ENCODE results near the gene INTS4. TPM values are rescaled to one million over a fixed set of nuclear protein-coding genes. Genes with fewer than 3 reads are reported as not detected.
A peak's percentile ranks its signal among the peaks of the same experiment; 100 is the strongest.

Gene INTS4
- total RNA-seq, 6 experiments from 2014 or later, result 8.3 to 19.0 (median 14.7) TPM

DNA sequence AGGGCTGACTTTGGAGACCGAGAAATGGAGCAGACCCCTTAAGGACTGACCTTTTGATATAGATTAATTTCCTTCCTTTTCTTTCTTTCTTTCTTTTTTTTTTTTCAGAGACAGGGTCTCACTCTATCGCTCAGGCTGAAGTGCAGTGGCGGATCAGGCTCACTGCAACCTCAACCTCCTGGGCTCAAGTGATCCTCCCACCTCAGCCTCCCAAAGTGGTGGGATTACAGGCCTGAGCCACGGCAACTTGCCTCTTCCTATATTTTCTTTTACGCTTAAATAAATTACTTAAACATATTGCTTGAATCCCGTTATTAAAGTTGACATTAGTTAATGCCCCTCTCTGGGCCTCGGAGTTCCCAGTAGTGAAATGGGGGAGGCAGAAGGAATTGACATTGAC is 29.0 kb upstream of the INTS4 start:
- peak overlapping the region; percentile 62 to 69 (median 62) for H3K27ac ChIP-seq
- no peaks in the 10 kb centered on the region for H3K27me3 ChIP-seq
- ATAC-seq (peak in 1 of 4 donors; percentile 20), DNase-seq (no peak)
- TF ChIP-seq POLR2A (IDR thresholded peaks at IDR 0.05), result no peak
- TF ChIP-seq, protein P1, sequence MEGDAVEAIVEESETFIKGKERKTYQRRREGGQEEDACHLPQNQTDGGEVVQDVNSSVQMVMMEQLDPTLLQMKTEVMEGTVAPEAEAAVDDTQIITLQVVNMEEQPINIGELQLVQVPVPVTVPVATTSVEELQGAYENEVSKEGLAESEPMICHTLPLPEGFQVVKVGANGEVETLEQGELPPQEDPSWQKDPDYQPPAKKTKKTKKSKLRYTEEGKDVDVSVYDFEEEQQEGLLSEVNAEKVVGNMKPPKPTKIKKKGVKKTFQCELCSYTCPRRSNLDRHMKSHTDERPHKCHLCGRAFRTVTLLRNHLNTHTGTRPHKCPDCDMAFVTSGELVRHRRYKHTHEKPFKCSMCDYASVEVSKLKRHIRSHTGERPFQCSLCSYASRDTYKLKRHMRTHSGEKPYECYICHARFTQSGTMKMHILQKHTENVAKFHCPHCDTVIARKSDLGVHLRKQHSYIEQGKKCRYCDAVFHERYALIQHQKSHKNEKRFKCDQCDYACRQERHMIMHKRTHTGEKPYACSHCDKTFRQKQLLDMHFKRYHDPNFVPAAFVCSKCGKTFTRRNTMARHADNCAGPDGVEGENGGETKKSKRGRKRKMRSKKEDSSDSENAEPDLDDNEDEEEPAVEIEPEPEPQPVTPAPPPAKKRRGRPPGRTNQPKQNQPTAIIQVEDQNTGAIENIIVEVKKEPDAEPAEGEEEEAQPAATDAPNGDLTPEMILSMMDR (IDR thresholded peaks at IDR 0.05), result no peak
- H3K9me3 ChIP-seq, result no peaks in the 10 kb centered on the region
- peaks cover 0 to 5% (median 0%) of the 10 kb centered on the region in 4 donors for H3K4me1 ChIP-seq
- intact Hi-C loops (cut with DNase I), result no loop called here
- H3K36me3 ChIP-seq, result no peaks in the 10 kb centered on the region
- peak overlapping the region; percentile 48 to 69 (median 65) for H3K4me3 ChIP-seq
- WGBS (ENCODE audit: insufficient coverage, low coverage, low lambda C conversion rate, missing lambda C conversion rate), result 69% methylated on average over 7 of the region's 7 CpGs

DNA sequence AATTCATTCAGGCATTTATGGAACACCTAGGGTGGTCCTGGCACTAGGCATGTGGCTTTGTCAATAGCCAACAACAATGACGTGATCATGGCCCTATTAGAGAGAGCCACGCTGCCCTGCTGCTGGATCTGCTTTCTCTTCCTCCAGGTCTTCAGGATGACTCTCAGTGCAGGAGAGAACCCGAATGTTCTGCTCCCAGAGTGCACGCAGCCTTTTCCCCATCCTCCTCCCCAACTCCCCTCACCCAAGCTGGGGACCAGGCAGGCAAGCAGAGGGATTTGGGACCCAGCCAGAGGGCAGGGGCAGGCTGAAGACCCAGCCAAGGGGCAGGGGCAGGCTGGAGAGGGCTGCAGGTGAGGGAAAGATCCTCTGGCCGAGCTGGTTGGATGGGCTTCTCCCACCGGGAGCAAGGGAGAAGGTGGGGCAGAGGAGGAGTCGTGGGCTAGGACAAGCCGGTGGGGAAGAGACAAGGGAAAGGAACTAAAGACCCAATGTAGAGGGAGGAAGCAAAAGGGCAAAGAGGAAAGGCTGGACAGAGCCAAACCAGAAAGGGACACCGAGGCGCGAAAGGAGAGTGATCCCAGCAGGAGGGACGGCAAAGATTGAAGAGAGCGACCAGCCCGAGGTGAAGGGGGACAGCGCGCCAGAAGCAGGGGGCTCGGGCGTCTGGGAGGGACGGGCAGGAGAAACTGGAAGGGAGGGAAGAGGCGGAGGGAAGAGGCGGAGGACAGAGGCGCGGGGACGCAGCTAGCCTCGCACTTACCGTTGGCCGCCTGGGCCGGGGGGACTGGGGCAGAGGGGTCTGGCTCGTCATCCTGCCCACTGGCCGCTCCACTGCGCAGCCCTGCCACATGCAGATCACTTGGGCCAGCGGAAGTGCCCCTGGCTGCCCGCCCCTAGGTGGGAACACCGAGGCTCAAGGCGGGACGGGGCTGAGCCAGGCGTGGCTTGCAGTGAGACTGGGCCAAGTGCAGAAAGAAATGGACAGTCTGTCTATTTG is 28.2 kb upstream of the INTS4 start, which contains the start of gene KCTD14:
Gene KCTD14 (minus strand): TSS at position 880 of the 1,000 bp plus-strand sequence. CDS start 27 bp downstream, at position 853.
- H3K9me3 ChIP-seq, result no peaks in the 10 kb centered on the region
- ATAC-seq (peak; percentile 94 to 98 (median 95)), DNase-seq (peak; percentile 71 to 77 (median 73))
- peak; percentile 76 for TF ChIP-seq POLR2A (IDR thresholded peaks at IDR 0.05)
- TF ChIP-seq, protein P1 (IDR thresholded peaks at IDR 0.05), result no peak
- 3% methylated on average over 21 of the region's 37 CpGs for WGBS (ENCODE audit: insufficient coverage, low coverage, low lambda C conversion rate, missing lambda C conversion rate)
- intact Hi-C loops (cut with DNase I), result no loop called here
- no peaks in the 10 kb centered on the region for H3K27me3 ChIP-seq
- H3K4me1 ChIP-seq, result peaks cover 0 to 5% (median 0%) of the 10 kb centered on the region in 4 donors
- peak within 1 kb of the TSS; percentile 48 to 69 (median 65) for H3K4me3 ChIP-seq
- peak within 1 kb of the TSS; percentile 62 to 69 (median 62) for H3K27ac ChIP-seq
- no peaks in the 10 kb centered on the region for H3K36me3 ChIP-seq

DNA sequence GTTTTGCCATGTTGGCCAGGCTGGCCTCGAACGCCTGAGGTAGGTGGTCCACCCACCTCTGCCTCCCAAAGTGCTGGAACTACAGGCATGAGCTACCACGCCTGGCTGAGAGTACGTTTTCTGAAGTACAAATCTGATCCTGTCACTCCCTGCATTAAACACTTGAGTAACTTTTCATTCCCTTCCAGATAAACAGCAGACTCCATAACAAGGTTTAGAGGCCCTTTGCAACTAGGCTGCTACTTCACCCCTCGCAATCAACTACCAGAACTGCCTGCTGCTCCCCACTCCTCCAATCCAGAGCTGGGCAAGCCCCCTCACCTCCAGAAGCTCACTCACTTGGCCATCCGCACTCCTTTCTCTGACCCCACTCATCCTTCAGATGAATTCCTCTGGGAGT is 27.1 kb upstream of the INTS4 start:
- Histone ChIP-seq H3K4me1 (peaks cover 0 to 5% (median 0%) of the 10 kb centered on the region in 4 donors), H3K36me3 (peaks cover 0 to 1% (median 0%) of the 10 kb centered on the region in 4 donors), H3K4me3 (peak overlapping the region in 2 of 3 donors; percentile 48 to 69), H3K27me3 (no peaks in the 10 kb centered on the region), H3K9me3 (no peaks in the 10 kb centered on the region), H3K27ac (no peak overlapping the region)
- ATAC-seq (no peak), DNase-seq (no peak)
- intact Hi-C loops (cut with DNase I), result no loop called here
- 98% methylated on average over 4 of the region's 6 CpGs for WGBS (ENCODE audit: insufficient coverage, low coverage, low lambda C conversion rate, missing lambda C conversion rate)
- TF ChIP-seq POLR2A (IDR thresholded peaks at IDR 0.05), result no peak
- TF ChIP-seq, protein P1 (IDR thresholded peaks at IDR 0.05), result no peak

DNA sequence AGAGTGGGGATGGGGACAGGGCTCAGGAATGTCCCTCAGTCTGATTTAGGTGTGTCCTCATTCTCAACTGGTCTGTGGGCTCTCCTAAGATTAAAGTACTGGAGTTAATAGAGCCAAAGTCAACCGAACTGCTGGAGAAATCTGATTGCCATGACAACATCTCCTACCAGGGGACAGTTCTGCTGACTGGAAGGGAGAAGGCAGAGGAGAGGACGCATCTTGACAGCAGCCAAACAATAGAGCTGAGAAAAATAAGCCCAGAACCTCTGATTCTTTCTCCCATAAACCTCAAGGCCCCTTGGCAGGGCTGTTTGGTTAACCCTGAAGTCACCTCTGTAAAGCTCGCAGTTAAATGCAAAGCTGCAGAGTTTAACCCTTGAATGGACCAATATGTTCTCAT is 25.8 kb upstream of the INTS4 start:
- TF ChIP-seq POLR2A (IDR thresholded peaks at IDR 0.05), result no peak
- TF ChIP-seq, protein P1 (IDR thresholded peaks at IDR 0.05), result no peak
- no peaks in the 10 kb centered on the region for H3K9me3 ChIP-seq
- no peak overlapping the region for H3K27ac ChIP-seq
- DNase-seq (no peak), ATAC-seq (peak in 1 of 4 donors; percentile 18)
- peaks cover 0 to 5% (median 0%) of the 10 kb centered on the region in 4 donors for H3K4me1 ChIP-seq
- H3K4me3 ChIP-seq, result no peak overlapping the region
- H3K36me3 ChIP-seq, result peaks cover 0 to 13% (median 0%) of the 10 kb centered on the region in 4 donors
- H3K27me3 ChIP-seq, result no peaks in the 10 kb centered on the region
- intact Hi-C loops (cut with DNase I), result no loop called here
- 50% methylated on average over 2 of the region's 3 CpGs for WGBS (ENCODE audit: insufficient coverage, low coverage, low lambda C conversion rate, missing lambda C conversion rate)
